ENCODE measurements around the gene LCOR. TPM values are rescaled to one million over a fixed set of nuclear protein-coding genes. Genes with fewer than 3 reads are reported as not detected.

Gene LCOR
- total RNA-seq, 1 donor from 2014 or later = 49.2 TPM

DNA sequence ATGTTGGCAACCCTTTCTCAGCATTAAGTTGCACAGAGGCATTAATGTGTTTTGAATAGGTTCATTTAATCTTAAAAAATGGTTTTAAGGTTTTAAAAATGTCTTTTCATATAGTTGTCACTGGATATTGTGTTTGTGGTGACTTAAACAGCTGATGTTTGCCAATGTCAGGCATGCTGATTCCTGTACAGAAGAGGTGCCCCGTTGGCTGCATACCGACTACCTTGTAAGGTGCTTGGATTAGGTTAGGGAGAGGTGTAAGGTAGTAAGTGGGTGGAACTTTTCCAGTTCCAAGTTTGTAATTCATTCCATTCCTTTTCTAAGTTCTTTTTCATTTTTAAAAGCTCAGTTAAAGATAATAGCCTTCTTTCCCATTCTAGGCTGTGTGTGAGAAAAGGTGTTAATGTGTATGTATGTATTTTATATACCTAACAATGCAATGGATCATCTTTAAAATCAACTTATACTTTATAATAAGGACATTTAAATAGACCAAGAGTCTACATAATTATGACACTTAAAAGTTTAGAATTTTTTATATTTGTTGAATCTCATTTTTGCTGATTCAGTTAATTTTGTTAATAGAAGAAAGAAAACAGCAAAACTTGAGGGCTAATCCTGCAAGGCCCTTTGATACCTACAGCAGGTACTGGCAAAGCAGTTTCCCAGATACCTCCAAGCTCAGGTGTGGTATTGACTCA, 155.2 kb downstream of the LCOR start:
- DNase-seq (ENCODE audit: low read depth) = no peak

GRCh38 chr10:96987842-96988175, 155.7 kb downstream of the LCOR start:
- DNase-seq (ENCODE audit: low read depth) = no peak

DNA sequence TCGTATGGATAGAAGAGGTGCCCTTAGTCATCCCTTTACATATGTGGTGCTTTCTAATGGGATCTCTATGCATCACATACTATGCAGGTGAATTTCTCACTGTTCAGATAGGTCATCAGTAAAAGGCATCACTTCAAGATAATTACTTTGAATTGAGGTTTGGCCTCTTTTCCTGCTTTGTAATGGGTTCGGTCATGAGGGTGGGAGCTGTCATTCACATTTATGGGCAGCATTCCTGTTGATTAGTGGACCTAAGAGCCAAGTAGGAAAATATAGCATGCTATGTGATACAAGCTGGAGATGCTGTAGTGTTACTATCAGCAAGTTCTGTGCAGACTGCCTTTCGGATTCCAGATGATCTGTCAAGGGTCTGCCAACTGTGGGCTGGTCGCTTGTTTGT, 156.3 kb downstream of the LCOR start:
- DNase-seq (ENCODE audit: low read depth) = peak; percentile 68

- DNase-seq (ENCODE audit: low read depth) = peak; percentile 78
These were observed 159.3 kb downstream of the LCOR start for GRCh38 chr10:96991313-96991841.

DNA sequence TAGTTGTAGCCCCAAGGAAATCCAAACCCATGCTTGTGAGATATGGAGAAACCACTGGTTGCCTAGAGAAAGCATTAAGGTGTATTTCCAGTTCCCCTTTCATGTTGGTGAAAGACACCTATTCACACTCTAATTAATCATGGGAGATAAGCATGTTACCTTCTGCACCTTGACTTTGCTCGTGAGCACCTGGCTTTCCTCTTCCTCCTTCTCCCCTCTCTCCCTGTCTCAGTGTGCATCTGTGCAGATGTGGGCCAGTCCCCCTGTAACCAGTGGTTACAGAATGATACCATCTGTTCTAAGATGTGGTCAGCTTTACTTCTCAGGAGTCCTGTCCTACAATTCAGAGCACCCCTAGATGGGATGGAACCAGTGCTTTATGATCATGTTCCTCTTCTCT, 160.6 kb downstream of the LCOR start:
- no peak for DNase-seq (ENCODE audit: low read depth)

- peak; percentile 70 for DNase-seq (ENCODE audit: low read depth)
These were observed 163.8 kb downstream of the LCOR start for GRCh38 chr10:96995851-96996250.

DNA sequence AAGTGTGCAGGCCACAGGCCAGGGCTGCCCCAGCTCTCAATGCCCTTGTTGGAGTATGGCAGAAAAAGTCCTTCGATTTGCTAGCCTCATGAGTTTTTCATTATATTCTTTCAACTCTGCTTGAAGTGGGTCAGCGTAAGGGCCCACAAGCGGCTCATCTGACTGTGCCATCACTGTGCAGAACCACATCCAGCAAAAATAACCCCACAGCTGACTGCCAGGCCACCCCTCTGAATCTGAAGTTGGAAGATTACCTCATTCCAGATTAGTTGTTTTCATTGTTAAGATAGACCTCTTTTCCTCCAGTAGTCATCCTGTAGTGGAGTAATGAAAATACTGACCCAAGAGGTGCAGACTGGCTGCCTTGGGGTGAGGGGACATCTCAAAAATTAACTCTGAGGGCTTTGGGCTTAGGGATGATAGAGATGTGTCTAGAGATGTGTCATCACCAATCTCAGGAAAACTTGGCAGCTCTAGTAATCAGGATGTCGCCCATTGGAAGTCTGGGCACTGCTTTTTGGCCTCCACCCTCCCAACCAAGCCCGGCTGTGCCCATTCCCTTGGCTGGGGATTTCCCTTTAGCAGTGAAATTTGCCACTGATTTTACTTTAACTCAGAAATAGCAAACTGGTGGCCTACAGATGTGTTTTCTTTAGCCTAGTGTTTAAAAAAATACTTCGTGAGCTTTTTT, 164.3 kb downstream of the LCOR start:
- no peak for DNase-seq (ENCODE audit: low read depth)

DNA sequence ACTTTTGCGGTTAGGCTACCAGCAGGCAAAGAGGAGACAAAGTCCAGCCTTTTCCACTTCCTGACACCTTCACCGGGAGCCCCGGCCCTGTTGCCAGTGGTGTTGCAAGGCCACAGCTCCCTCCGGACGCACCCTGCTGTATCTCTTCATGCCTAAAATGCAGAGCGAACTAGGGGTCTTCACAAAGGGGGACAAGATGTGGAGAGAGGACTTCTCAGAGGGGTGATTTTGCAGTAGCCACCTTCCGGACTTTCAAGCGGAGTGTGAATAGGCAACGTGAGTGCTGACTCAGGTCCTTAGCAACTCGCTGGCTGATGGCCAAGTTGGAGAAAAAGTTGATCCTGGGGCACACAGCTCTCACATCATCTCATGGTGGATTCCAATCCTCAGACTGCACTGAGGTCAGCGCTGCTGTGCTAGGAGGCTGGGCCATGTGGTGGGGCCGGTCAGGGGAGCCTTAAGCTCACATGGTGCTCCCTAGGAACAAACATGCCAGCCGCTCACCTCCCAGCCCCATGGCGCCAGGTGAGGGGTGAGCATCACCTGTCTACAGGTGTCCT, 166.3 kb downstream of the LCOR start:
- peak; percentile 87 for DNase-seq (ENCODE audit: low read depth)

DNA sequence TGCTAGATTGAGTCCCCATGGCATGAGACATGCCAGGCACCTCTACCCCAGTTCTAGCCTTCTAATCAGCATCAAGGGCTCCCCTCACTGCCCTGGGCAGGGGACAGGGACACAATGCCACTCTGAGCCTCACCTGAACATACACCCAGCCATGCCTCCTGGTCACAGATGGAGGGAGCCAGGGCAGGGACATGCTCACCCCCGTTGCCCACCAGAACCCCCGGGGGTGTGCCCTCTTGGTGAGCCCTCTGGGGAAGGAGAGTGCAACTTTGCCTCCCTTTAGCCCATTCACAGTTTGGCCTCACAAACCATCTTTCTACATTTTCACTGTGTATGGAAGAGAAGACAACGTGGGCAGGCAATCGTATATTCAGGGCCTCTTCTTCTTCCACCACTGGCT, 167.2 kb downstream of the LCOR start:
- DNase-seq (ENCODE audit: low read depth) = no peak

DNA sequence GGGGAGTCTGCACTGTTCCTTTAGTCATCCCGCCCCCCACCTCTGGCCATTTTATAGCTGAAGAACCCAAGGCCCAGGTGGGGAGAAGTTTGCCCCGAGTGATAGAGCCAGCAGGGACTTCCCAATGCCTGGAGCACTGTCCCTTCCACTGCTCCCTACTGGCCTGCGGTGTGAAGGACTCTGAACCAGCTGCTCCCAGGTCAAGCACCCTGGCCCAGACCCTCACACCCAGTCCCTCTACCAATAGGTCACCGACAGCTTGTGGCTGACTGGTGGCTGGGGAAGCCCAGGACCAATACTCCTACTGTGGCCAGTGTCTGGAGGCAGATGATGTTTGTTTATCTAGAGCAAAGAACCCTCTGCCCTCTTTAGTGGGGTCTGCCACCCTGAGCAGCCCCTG, 167.9 kb downstream of the LCOR start:
- no peak for DNase-seq (ENCODE audit: low read depth)

- no peak for DNase-seq (ENCODE audit: low read depth)
These were observed 168.5 kb downstream of the LCOR start for GRCh38 chr10:97000487-97001182.

- DNase-seq (ENCODE audit: low read depth) = no peak
These were observed 169.3 kb downstream of the LCOR start for GRCh38 chr10:97001183-97001991.

- no peak for DNase-seq (ENCODE audit: low read depth)
These were observed 170.6 kb downstream of the LCOR start for GRCh38 chr10:97002670-97003069.

- no peak for DNase-seq (ENCODE audit: low read depth)
These were observed 171.2 kb downstream of the LCOR start for GRCh38 chr10:97003151-97003803.

DNA sequence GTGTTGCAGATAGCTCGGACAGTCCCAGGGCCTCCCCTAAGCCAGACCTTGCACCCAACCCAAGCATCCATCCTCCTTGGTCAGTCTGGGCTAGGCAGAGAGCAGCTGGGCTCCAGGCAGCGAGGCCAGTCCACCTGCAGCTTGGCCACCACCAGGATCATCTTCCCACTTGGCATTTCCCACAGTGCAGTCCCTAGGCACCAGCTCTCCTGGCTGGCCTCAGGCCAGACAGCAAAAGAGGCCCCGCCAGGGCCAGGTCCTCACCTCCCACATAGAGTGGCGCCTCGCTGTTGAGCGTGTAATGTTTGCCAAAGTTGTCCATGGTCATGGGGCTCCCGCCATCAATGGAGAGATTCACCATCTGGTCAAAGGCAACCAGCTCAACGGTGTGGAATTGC, 171.7 kb downstream of the LCOR start:
- DNase-seq (ENCODE audit: low read depth) = no peak

GRCh38 chr10:97004591-97004990, 172.5 kb downstream of the LCOR start:
- DNase-seq (ENCODE audit: low read depth) = no peak

- no peak for DNase-seq (ENCODE audit: low read depth)
These were observed 173.3 kb downstream of the LCOR start for GRCh38 chr10:97005349-97005748.

- DNase-seq (ENCODE audit: low read depth) = no peak
These were observed 174.3 kb downstream of the LCOR start for GRCh38 chr10:97006364-97006763.

GRCh38 chr10:97007417-97007816, 175.3 kb downstream of the LCOR start:
- no peak for DNase-seq (ENCODE audit: low read depth)

- DNase-seq (ENCODE audit: low read depth) = no peak
These were observed 178.7 kb downstream of the LCOR start for GRCh38 chr10:97010695-97011206.

GRCh38 chr10:97011397-97011796, 179.3 kb downstream of the LCOR start:
- no peak for DNase-seq (ENCODE audit: low read depth)

All from renal cortical epithelial cell (primary cell).